ENCODE data around the gene ITIH2.

The ITIH2 gene

GRCh38 chr10:7786430-7786829 lies 83.3 kb downstream of the ITIH2 start:
- peaks cover 17% of the 10 kb centered on the region for H3K4me1 ChIP-seq (ENCODE audit: low read length)
- no peak for DNase-seq
- H3F3A ChIP-seq (ENCODE audit: insufficient read depth, low read length), result no peaks in the 10 kb centered on the region
- H3K27me3 ChIP-seq (replicated peaks; ENCODE audit: insufficient read depth, low read length), result no peaks in the 10 kb centered on the region
- H3K9ac ChIP-seq (ENCODE audit: low read length), result peak overlapping the region; percentile 82; the same call in 1 of the 2 replicates
- H3K36me3 ChIP-seq (replicated peaks; ENCODE audit: insufficient read depth, low read length), result no peaks in the 10 kb centered on the region; the same call in 1 of the 2 replicates
- no peak overlapping the region for H3K27ac ChIP-seq (ENCODE audit: low read length)
- TF ChIP-seq CTCF (IDR thresholded peaks at IDR 0.05; ENCODE audit: low read length) (no peak), EZH2phosphoT487 (IDR thresholded peaks at IDR 0.05; ENCODE audit: low read length) (no peak), EZH2 (optimal IDR thresholded peaks at IDR 0.05; ENCODE audit: low read depth, low read length) (no peak)
- no peaks in the 10 kb centered on the region for H3K9me3 ChIP-seq (replicated peaks; ENCODE audit: insufficient read depth, low read length)
- peak overlapping the region; percentile 84 for H3K4me2 ChIP-seq (ENCODE audit: low read depth, low read length)
- peaks cover 16% of the 10 kb centered on the region; the same call in 1 of the 2 replicates for H4K20me1 ChIP-seq (ENCODE audit: insufficient read depth, low read length)
- peaks cover 95% of the 10 kb centered on the region for H3K79me2 ChIP-seq (ENCODE audit: low read length)
- no peaks in the 10 kb centered on the region for H3K9me2 ChIP-seq (replicated peaks; ENCODE audit: insufficient read depth, low read length)
- no peak overlapping the region for H2AFZ ChIP-seq (ENCODE audit: low read length)
- peak overlapping the region; percentile 90; the same call in 1 of the 2 replicates for H3K4me3 ChIP-seq (ENCODE audit: low read length)

- peak overlapping the region; percentile 84 for H2AFZ ChIP-seq (ENCODE audit: low read length)
- no peaks in the 10 kb centered on the region for H3K9me2 ChIP-seq (replicated peaks; ENCODE audit: insufficient read depth, low read length)
- H3K27ac ChIP-seq (ENCODE audit: low read length), result no peak overlapping the region
- H3K4me3 ChIP-seq (ENCODE audit: low read length), result peak overlapping the region; percentile 90
- H3K36me3 ChIP-seq (replicated peaks; ENCODE audit: insufficient read depth, low read length), result no peaks in the 10 kb centered on the region; the same call in 1 of the 2 replicates
- peaks cover 22% of the 10 kb centered on the region for H4K20me1 ChIP-seq (ENCODE audit: insufficient read depth, low read length)
- no peaks in the 10 kb centered on the region for H3K9me3 ChIP-seq (replicated peaks; ENCODE audit: insufficient read depth, low read length)
- no peak for TF ChIP-seq EZH2 (optimal IDR thresholded peaks at IDR 0.05; ENCODE audit: low read depth, low read length)
- no peak for TF ChIP-seq CTCF (IDR thresholded peaks at IDR 0.05; ENCODE audit: low read length)
- TF ChIP-seq EZH2phosphoT487 (IDR thresholded peaks at IDR 0.05; ENCODE audit: low read length), result no peak
- peaks cover 17% of the 10 kb centered on the region for H3K4me1 ChIP-seq (ENCODE audit: low read length)
- peak overlapping the region; percentile 82 for H3K9ac ChIP-seq (ENCODE audit: low read length)
- H3K79me2 ChIP-seq (ENCODE audit: low read length), result peaks cover 99% of the 10 kb centered on the region
- no peak for DNase-seq
- H3K27me3 ChIP-seq (replicated peaks; ENCODE audit: insufficient read depth, low read length), result no peaks in the 10 kb centered on the region
- H3F3A ChIP-seq (ENCODE audit: insufficient read depth, low read length), result no peaks in the 10 kb centered on the region
- H3K4me2 ChIP-seq (ENCODE audit: low read depth, low read length), result peak overlapping the region; percentile 84
Observed at GRCh38 chr10:7787150-7787856, 84.2 kb downstream of the ITIH2 start.

GRCh38 chr10:7787857-7788638 lies 84.9 kb downstream of the ITIH2 start, which contains the start of the genes ATP5F1C and KIN:
TSS of gene ATP5F1C (plus strand) at chr10:7788177. CDS start at chr10:7788208, 31 bp downstream.
TSS of gene KIN (minus strand) at chr10:7787993. CDS start at chr10:7787933, 60 bp downstream.
- H3K36me3 ChIP-seq (replicated peaks; ENCODE audit: insufficient read depth, low read length), result no peaks in the 10 kb centered on the region; the same call in 1 of the 2 replicates
- H3K27ac ChIP-seq (ENCODE audit: low read length), result peak within 1 kb of the TSS; percentile 46; the same call in 1 of the 2 replicates
- peaks cover 99% of the 10 kb centered on the region for H3K79me2 ChIP-seq (ENCODE audit: low read length)
- H3F3A ChIP-seq (ENCODE audit: insufficient read depth, low read length), result no peaks in the 10 kb centered on the region
- peak within 1 kb of the TSS; percentile 94 for H3K4me2 ChIP-seq (ENCODE audit: low read depth, low read length)
- H2AFZ ChIP-seq (ENCODE audit: low read length), result peak within 1 kb of the TSS; percentile 84
- H3K9ac ChIP-seq (ENCODE audit: low read length), result peak within 1 kb of the TSS; percentile 82
- no peaks in the 10 kb centered on the region for H3K9me3 ChIP-seq (replicated peaks; ENCODE audit: insufficient read depth, low read length)
- H4K20me1 ChIP-seq (ENCODE audit: insufficient read depth, low read length), result peaks cover 22% of the 10 kb centered on the region
- H3K27me3 ChIP-seq (replicated peaks; ENCODE audit: insufficient read depth, low read length), result no peaks in the 10 kb centered on the region
- TF ChIP-seq EZH2 (optimal IDR thresholded peaks at IDR 0.05; ENCODE audit: low read depth, low read length) (no peak), CTCF (IDR thresholded peaks at IDR 0.05; ENCODE audit: low read length) (no peak), EZH2phosphoT487 (IDR thresholded peaks at IDR 0.05; ENCODE audit: low read length) (no peak)
- peak within 1 kb of the TSS; percentile 90 for H3K4me3 ChIP-seq (ENCODE audit: low read length)
- no peaks in the 10 kb centered on the region for H3K9me2 ChIP-seq (replicated peaks; ENCODE audit: insufficient read depth, low read length)
- peaks cover 17% of the 10 kb centered on the region for H3K4me1 ChIP-seq (ENCODE audit: low read length)
- peak; percentile 96 for DNase-seq
